Skin of body (tissue), 2 donors: ENCODE data around the gene TMEM63B. TPM values are rescaled to one million over a fixed set of nuclear protein-coding genes. Genes with fewer than 3 reads are reported as not detected.
A peak's percentile ranks its signal among the peaks of the same experiment; 100 is the strongest.
"Not testable (repeated sequence)": the region's sequence is repeated elsewhere in the genome, so short reads cannot be mapped to it uniquely, and the experiment has no call there.

Experiments used
- DNase-seq: peaks from one replicate; lab custom pipeline; 2025; lab: John Stamatoyannopoulos, UW
- total RNA-seq: library from RNA; depleted of rRNA; stranded (reverse); fragments of >200 nt; gene quantifications from one replicate; pipeline ENCODE4 v1.2.3, GENCODE V29; 2014

Gene TMEM63B
- total RNA-seq, 1 donor from 2014 or later: 16.2 TPM

DNA sequence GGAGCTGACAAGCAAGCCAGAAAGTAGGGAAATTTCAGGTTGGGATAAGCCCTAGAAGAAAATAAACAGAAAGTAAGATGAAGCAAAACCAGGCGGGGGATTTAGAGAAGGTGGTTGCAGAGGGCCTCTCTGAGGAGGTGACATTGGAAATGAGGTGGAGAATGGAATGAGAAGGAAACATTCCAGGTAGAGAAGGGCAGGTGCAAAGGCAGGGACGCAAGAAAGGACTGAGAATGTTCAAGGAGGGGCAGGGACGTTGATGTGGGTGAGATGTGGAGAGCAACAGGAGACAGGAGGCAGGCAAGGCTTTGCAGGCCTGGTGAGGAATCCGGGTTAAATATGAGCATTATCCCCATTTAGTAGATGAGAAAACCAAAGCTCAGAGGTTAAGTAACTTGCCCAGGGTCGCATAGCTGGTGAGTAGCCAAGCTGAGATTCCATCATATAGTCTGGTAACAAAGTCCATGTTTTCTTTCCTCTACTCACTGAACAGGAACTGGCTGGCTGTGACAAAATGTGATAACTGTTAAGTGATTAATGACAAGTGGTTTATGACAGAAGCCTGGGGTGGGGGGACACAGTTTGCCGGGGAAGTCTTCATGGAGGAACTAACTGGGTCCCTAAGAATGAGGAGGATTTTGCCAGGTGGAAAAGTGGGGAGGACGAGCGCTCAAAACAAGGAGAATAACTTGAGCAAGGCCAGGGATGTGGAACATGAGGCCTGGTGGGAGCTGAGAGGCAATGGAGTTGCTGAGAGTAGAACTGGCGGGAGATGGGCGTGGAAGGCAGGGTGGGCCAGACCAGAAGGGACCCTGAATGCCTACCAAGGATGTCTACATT is 32.7 kb upstream of the TMEM63B start:
- no peak for DNase-seq

DNA sequence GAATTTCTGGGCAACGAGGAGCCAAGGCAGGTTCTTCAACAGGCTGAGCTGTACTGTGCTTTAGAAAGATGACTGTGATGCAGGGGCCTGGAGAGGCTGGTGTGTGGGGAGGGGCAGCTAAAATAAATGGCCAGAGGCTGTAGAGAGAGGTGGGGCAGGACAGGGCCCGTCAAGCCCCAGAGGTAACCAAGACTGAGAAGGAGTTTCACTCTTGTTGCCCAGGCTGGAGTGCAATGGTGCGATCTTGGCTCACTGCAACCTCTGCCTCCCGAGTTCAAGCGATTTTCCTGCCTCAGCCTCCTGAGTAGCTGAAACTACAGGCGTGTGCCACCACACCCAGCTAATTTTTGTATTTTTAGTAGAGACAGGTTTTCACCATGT is 32.1 kb upstream of the TMEM63B start:
- DNase-seq: not testable (repeated sequence)

DNA sequence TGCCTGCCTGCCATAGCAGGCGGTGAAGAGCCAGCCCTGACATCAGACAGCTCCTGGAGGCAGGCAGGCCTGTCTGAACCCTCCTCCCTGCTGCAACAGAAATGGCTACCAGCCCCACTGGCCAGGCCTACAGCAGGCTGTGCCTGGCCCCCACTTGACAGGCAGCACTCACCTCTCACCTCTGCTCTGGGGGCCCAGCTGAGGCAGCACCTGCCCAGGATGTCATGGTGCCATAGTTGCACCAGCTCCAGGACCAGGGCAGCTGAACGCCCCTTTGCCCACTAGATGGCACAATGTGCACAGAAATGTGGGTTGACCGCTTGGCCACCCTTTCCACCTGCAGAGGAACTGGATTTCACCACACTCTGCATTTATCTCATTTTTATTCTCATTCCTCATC is 30.7 kb upstream of the TMEM63B start:
- peak; percentile 40 for DNase-seq

GRCh38 chr6:44097782-44098317 is 29.5 kb upstream of the TMEM63B start:
- DNase-seq: no peak

DNA sequence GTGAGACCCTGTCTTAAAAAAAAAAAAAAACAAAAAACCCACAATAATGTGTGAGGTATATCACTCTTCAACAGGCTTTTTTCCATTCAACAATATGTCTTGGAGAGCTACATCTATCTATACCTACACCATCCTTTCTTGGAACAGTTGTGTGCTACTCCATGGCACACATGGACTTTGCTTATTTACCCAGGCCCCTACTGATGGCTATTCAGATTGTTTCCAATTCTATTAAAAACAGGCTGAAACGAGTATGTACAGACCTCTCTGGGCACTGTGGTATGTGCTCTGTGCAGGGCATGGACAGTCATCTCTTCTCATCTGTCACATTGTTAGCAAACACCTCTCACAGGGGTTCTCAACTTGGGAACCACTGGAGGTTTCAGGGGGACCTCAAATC is 28.2 kb upstream of the TMEM63B start:
- DNase-seq: no peak

- DNase-seq: no peak
Measured at GRCh38 chr6:44100088-44100550, 27.2 kb upstream of the TMEM63B start.

- no peak for DNase-seq
Measured at GRCh38 chr6:44101832-44102231, 25.5 kb upstream of the TMEM63B start.

GRCh38 chr6:44102527-44102926 is 24.8 kb upstream of the TMEM63B start:
- no peak for DNase-seq

DNA sequence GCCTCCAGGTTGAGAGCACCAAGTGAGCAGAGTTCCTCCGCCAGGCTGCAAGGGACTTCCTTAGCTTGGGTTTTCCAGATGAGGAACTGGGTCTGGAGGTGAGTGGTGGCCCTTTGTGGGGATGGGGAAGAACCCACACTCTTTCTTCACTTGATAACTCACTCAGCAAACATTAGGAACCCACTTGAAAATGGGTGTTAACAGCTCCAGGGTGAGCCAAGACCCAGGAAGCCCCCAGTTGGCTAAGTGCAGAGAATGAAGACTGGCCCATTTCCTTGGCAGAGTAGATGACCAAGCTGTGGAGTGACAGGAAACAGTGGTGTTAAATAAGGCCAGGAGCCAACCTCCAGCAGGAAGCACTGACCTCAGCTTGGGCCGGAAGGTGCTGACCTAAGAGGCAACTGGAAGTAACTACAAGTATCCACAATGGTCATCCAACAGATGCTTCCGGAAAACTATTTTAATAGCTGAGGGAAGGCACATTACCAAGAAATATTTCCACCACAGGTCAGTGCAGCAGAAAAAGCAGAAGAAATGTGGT is 22.8 kb upstream of the TMEM63B start:
- DNase-seq: peak; percentile 60

GRCh38 chr6:44105146-44105545 is 22.2 kb upstream of the TMEM63B start:
- no peak for DNase-seq

GRCh38 chr6:44105993-44106740 is 21.2 kb upstream of the TMEM63B start:
- DNase-seq: no peak

- DNase-seq: no peak
Measured at GRCh38 chr6:44107017-44107416, 20.3 kb upstream of the TMEM63B start.

DNA sequence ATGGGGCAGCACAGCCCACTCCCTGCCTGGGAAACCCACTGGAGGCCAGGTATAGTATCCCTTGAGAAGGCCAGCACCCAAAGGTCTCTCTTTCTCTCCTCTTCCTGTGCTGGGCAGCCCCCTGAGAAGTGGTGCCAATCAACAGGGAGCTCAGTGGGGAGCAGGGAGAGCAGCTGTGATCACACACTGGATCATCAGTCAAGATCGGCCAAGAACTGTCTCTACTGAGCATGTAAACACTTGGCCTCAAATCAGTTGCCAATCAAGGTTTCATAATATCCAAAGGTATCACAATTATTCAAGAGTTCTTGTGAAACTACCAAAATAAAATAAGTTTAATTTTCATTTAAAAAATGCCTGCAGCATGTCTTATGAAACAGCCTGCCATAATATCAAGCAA is 18.9 kb upstream of the TMEM63B start:
- DNase-seq: no peak

DNA sequence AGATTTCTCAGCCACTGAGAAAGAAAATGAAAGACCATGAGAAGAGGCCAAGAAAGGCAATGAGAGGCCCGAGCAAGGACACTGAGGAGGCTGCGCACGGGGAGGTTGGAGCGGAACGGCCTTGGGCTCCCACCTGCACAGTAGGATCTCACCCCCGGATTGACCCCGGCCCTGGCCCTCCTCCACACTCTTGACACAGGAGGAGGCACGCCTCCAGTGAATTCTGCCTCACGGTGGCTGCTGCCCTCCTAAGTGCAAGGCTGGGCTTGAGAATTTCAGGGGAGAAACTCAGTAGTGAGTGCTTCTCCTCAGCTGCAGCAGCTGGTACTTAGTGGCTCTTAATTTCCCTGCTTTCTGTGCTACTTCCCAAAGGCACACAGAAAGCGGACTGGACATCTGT is 18.1 kb upstream of the TMEM63B start:
- DNase-seq: no peak

DNA sequence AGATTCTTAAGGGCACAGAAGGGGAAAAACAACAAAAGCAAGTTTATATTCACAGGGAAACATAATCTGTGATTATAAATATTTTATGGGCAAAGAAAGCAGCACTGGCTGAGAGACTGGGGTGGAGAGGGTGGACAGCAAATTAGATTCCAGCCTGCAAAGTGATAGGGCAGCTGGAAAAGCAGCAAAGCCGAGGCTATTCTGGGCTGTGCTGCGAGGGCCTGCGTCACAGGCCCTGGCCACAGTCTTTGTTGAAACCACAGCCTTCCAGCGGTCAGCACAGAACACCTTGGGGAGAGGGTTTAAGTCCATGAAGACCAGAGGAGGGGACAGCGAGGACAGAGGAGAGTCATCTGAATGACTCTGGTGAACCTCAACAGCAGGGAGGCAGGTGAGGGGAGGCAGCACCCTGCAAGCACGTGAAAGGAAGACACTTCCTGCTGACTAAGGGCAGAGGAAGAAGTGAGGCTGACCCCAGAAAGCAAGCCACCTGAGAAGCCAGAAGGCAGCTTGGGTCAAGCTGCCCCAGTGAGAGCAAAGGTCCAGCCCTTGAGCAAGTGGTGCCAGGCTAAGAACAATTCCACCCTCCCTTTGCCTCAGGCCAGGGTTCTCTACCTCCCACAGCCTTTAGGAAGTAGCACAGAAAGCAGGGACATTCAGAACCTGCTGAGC is 17.2 kb upstream of the TMEM63B start:
- DNase-seq: no peak

DNA sequence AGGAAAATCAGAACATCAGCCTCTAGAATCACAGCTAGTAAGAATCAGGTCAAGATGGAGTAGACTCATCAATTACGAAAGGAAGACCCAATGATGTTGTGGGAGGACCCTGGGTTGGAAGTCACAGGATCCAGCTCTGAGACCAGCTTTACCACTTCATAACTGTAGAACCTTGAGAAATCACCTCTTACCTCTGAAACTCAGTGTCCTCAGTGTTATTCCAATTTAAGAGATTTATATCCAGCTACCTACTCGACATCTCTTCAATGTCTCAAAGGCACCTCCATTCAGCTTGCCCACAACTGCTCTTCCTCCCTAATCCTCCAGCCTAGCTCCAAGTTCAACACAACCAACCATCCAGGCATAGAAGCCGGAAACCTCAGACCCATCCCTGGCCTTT is 16.4 kb upstream of the TMEM63B start:
- DNase-seq: no peak

GRCh38 chr6:44111434-44112417 is 15.6 kb upstream of the TMEM63B start:
- no peak for DNase-seq

- DNase-seq: no peak
Measured at GRCh38 chr6:44113414-44113813, 13.9 kb upstream of the TMEM63B start.

- no peak for DNase-seq
Measured at GRCh38 chr6:44115866-44116265, 11.5 kb upstream of the TMEM63B start.

- DNase-seq: peak; percentile 52
Measured at GRCh38 chr6:44116641-44117382, 10.5 kb upstream of the TMEM63B start.
